Hematopoietic multipotent progenitor cell treated with erythropoietin and hydrocortisone succinate and interleukin-3 and kit ligand, for 15 days (in vitro differentiated cells): ENCODE data around the gene SLC25A41.
A peak's percentile ranks its signal among the peaks of the same experiment; 100 is the strongest.
"Not testable (repeated sequence)": the region's sequence is repeated elsewhere in the genome, so short reads cannot be mapped to it uniquely, and the experiment has no call there.

Source experiments
- DNase-seq: peaks from one replicate; pipeline ENCODE4 v3.0.0-alpha.2; 2015; ENCODE audit warnings: low spot score

The SLC25A41 gene

GRCh38 chr19:6428692-6429418, 4.7 kb downstream of the SLC25A41 start:
- DNase-seq = not testable (repeated sequence)

- DNase-seq = no peak
Measured at GRCh38 chr19:6427131-6427530, 6.4 kb downstream of the SLC25A41 start.

- DNase-seq = peak; percentile 38
Measured at GRCh38 chr19:6425732-6426620, 7.6 kb downstream of the SLC25A41 start.

- peak; percentile 100 for DNase-seq
Measured at GRCh38 chr19:6424939-6425731, 8.4 kb downstream of the SLC25A41 start.

- no peak for DNase-seq
Measured at GRCh38 chr19:6424195-6424938, 9.2 kb downstream of the SLC25A41 start, which contains the start of gene KHSRP. Gene KHSRP (minus strand): TSS chr19:6424811. CDS start chr19:6424701, 110 bp downstream.

GRCh38 chr19:6423499-6424194, 9.9 kb downstream of the SLC25A41 start:
- DNase-seq = peak; percentile 50

DNA sequence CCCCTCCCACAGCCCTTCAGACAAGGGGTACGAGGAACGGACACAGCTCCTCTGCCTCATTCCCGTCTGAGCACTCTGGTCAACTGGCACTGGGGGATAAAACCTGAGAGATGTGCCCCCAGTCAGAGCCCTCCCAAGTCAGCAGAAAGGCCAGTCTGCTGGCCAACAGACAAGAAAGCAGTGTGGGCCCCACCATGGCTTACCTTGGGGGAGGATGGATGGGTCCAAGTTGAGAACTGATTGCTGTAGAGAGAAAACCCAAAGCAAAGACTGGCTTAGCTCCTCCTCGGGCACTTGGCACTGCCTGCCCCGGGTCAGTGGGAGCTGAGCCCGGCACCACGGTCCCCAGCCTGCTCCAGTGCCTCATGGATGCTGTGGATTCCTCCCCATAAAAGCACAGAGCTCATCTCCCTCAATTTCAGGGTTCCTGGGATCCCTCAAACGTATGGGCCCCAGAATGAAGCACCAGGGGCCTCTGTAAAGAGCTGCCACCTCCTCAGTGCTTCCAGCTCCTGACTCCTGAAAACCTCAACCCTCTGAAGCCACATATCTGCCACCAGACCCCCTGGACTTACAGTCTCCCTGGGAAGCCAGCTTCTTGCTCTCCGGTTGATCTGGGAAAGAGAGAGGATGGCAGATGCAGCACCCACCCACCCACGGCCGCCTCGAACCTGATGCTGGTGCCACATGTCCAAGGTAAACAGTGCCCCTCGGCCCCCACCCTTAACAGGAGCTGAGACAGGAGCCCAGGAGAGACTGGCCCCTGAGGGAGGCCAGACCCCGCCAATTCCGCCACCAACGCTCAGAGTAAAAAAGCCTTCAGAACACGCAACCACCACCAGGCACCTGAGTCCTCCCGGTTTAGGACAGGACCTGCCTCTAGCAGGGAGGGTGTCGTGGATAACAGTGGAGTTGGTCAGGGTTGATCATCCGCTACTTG, 12.2 kb downstream of the SLC25A41 start:
- DNase-seq = no peak

GRCh38 chr19:6418562-6418932, 15.0 kb downstream of the SLC25A41 start:
- no peak for DNase-seq

GRCh38 chr19:6417713-6418561, 15.6 kb downstream of the SLC25A41 start:
- no peak for DNase-seq

GRCh38 chr19:6416658-6417405, 16.7 kb downstream of the SLC25A41 start:
- DNase-seq = no peak

- DNase-seq = no peak
Measured at GRCh38 chr19:6415591-6416190, 17.9 kb downstream of the SLC25A41 start.

- no peak for DNase-seq
Measured at GRCh38 chr19:6414793-6415590, 18.6 kb downstream of the SLC25A41 start.

GRCh38 chr19:6413721-6414643, 19.6 kb downstream of the SLC25A41 start:
- DNase-seq = no peak

- DNase-seq = no peak
Measured at GRCh38 chr19:6413291-6413690, 20.3 kb downstream of the SLC25A41 start.

- DNase-seq = peak; percentile 22
Measured at GRCh38 chr19:6412447-6413091, 21.0 kb downstream of the SLC25A41 start.
